HL-60 (cell line): Measurements from ENCODE around the gene PDE6B.

Experiments used
- DNase-seq, 2 experiments: peaks; one replicate each; pipeline ENCODE4 v3.0.0-alpha.2; 2010 to 2020; ENCODE audit warnings: low read depth in 1 of 2, low spot score in 1 of 2
- H3K27ac ChIP-seq: fragments of 250-450 bp; sonication (Bioruptor Pico); replicated peaks from 2 replicates; pipeline ENCODE4 v1.5.1; 2020; ENCODE audit warnings: mild to moderate bottlenecking, moderate library complexity
- H3K27me3 ChIP-seq: fragments of 250-450 bp; sonication (Bioruptor Pico); 2 replicates; pipeline ENCODE4 v1.5.1; 2021; ENCODE audit warnings: mild to moderate bottlenecking, moderate library complexity; ENCODE audit not compliant: insufficient read depth, poor library complexity, severe bottlenecking
- H3K4me3 ChIP-seq: replicated peaks from 2 replicates; pipeline ENCODE4 v1.5.1; 2011; ENCODE audit warnings: mild to moderate bottlenecking, control low read depth, low read length; ENCODE audit not compliant: insufficient read depth
- CTCF ChIP-seq: IDR thresholded peaks from one replicate; pipeline ENCODE4 v1.5.1; 2011; ENCODE audit warnings: low read length, control low read depth, inconsistent platforms; ENCODE audit not compliant: insufficient read depth
- GABPA ChIP-seq: IDR thresholded peaks from 2 replicates; pipeline ENCODE4 v1.6.1; 2012; ENCODE audit warnings: low read depth
- POLR2AphosphoS5 ChIP-seq: IDR thresholded peaks from 2 replicates; pipeline ENCODE4 v1.6.1; 2012; ENCODE audit warnings: low read depth
- SPI1 ChIP-seq: IDR thresholded peaks from 2 replicates; pipeline ENCODE4 v1.6.1; 2012; ENCODE audit warnings: low read depth, mild to moderate bottlenecking, borderline replicate concordance
- TF ChIP-seq, protein P1 (sequence below): IDR thresholded peaks from 2 replicates; pipeline ENCODE4 v1.6.1; 2012; ENCODE audit warnings: low read depth; ENCODE audit not compliant: insufficient replicate concordance

Gene PDE6B

GRCh38 chr4:616911-617643 lies 8.3 kb upstream of the PDE6B start:
- TF ChIP-seq CTCF (no peak), GABPA (no peak), POLR2AphosphoS5 (no peak), SPI1 (no peak)
- TF ChIP-seq, protein P1, sequence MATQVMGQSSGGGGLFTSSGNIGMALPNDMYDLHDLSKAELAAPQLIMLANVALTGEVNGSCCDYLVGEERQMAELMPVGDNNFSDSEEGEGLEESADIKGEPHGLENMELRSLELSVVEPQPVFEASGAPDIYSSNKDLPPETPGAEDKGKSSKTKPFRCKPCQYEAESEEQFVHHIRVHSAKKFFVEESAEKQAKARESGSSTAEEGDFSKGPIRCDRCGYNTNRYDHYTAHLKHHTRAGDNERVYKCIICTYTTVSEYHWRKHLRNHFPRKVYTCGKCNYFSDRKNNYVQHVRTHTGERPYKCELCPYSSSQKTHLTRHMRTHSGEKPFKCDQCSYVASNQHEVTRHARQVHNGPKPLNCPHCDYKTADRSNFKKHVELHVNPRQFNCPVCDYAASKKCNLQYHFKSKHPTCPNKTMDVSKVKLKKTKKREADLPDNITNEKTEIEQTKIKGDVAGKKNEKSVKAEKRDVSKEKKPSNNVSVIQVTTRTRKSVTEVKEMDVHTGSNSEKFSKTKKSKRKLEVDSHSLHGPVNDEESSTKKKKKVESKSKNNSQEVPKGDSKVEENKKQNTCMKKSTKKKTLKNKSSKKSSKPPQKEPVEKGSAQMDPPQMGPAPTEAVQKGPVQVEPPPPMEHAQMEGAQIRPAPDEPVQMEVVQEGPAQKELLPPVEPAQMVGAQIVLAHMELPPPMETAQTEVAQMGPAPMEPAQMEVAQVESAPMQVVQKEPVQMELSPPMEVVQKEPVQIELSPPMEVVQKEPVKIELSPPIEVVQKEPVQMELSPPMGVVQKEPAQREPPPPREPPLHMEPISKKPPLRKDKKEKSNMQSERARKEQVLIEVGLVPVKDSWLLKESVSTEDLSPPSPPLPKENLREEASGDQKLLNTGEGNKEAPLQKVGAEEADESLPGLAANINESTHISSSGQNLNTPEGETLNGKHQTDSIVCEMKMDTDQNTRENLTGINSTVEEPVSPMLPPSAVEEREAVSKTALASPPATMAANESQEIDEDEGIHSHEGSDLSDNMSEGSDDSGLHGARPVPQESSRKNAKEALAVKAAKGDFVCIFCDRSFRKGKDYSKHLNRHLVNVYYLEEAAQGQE, result no peak
- Histone ChIP-seq H3K27me3 (no peaks in the 10 kb centered on the region), H3K27ac (no peak overlapping the region), H3K4me3 (no peak overlapping the region)
- DNase-seq, result no peak

DNA sequence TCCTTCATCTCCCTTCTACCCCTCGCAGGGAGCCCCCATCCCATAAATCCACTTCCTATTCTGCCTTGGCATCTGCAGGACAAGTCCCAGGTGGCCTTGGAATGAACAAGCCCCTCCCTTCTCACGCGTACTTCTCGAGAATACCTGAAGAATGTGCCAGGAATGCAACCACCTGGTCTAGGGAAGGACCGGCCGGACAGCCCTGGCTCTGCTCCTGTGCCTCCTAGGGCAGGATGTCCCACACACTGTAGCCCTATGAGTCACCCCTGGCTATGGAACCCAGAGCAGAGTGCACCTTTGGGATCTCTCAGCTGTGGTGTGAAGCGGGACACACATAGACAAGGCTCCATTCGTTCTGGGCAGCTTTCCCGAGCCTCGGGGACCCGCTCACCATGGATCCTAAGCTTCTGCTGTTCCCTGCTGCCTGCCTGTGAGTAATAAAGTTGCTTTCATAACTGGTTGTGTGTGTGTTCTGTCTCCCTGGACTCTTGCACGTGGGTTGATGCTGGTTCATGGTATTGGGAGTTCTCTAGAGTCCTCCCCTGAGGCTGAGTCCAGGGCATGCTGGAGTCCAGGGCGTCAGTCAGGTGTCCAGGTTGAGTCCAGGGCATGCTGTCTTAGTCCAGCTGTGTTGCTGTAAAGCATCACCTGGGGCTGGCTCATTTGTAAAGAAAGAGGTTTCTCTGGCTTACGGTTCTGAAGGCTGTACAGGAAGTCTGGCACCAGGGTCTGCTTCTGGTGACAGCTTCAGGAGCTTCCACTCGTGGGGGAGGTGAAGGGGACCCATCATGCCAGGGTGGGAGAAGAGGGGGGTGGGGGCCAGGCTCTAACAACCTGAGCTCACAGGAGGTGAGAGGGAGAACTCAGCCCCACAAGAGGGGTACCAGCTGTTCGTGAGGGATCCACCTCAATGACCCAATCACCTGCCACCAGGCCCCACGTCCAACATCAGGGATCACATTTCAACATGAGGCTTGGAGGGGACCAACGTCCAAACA lies 7.4 kb upstream of the PDE6B start:
- no peak for DNase-seq
- no peaks in the 10 kb centered on the region for H3K27me3 ChIP-seq

More for the DNA sequence above, 7.4 kb upstream of the PDE6B start:
- TF ChIP-seq, protein P1, result no peak
- no peak for TF ChIP-seq CTCF
- TF ChIP-seq SPI1, result no peak
- no peak for TF ChIP-seq POLR2AphosphoS5
- no peak for TF ChIP-seq GABPA
- Histone ChIP-seq H3K4me3 (no peak overlapping the region), H3K27ac (no peak overlapping the region)
